HEK293 (cell line): Measurements from ENCODE around the gene SUFU.

Source experiments
- CTCF ChIA-PET: fragments of 350-600 bp; formaldehyde crosslinking; extraction: SDS; loops from one replicate; lab custom pipeline; 2021; ENCODE audit warnings: antibody characterized with exemption; lab: Yijun Ruan, JAX
- POLR2A ChIA-PET: fragments of 300-600 bp; formaldehyde crosslinking; extraction: SDS; loops from one replicate; lab custom pipeline; 2020; ENCODE audit warnings: antibody characterized with exemption, inconsistent platforms; lab: Yijun Ruan, JAX
- H3K27ac ChIP-seq: fragments of 200-500 bp; sonication (Bioruptor generic); 2 replicates; pipeline ENCODE4 v1.5.1; 2014; ENCODE audit warnings: low read depth, low read length, control low read depth, inconsistent platforms; ENCODE audit errors: extremely low read depth
- H3K36me3 ChIP-seq, 2 experiments: fragments of 200-500 bp in 1 of 2; sonication (Bioruptor generic) in 1 of 2; 1 replicate in 1 of 2; 2 replicates in 1 of 2; pipeline ENCODE4 v1.5.1; 2014 to 2017; ENCODE audit warnings: inconsistent platforms in 2 of 2, low read length in 2 of 2; ENCODE audit not compliant: control insufficient read depth in 2 of 2, insufficient read depth in 1 of 2
- H3K4me1 ChIP-seq: fragments of 200-500 bp; sonication (Bioruptor generic); 2 replicates; pipeline ENCODE4 v1.5.1; 2014; ENCODE audit warnings: mild to moderate bottlenecking, low read length, inconsistent platforms; ENCODE audit not compliant: control insufficient read depth, insufficient read depth
- H3K4me3 ChIP-seq: 2 replicates; pipeline ENCODE4 v1.5.1; 2011; ENCODE audit warnings: low read depth, mild to moderate bottlenecking, control low read depth, low read length, moderate library complexity
- H3K9me3 ChIP-seq: fragments of 200-500 bp; sonication (Bioruptor generic); 2 replicates; pipeline ENCODE4 v1.5.1; 2014; ENCODE audit warnings: low read depth, low read length, inconsistent platforms; ENCODE audit not compliant: control insufficient read depth, insufficient read depth
- GLI4 ChIP-seq: fragments of 450-650 bp; formaldehyde crosslinking; IDR thresholded peaks from 2 replicates; pipeline ENCODE4 v1.5.1; 2016; ENCODE audit warnings: missing biosample characterization, missing genetic modification characterization
- GLIS2 ChIP-seq: fragments of 450-650 bp; formaldehyde crosslinking; IDR thresholded peaks from 2 replicates; pipeline ENCODE4 v1.5.1; 2016; ENCODE audit warnings: missing biosample characterization, missing genetic modification characterization
- MZF1 ChIP-seq: fragments of 450-650 bp; formaldehyde crosslinking; IDR thresholded peaks from 2 replicates; pipeline ENCODE4 v1.5.1; 2017; ENCODE audit warnings: missing biosample characterization, missing genetic modification characterization, borderline replicate concordance
- OVOL3 ChIP-seq: fragments of 450-650 bp; formaldehyde crosslinking; IDR thresholded peaks from 2 replicates; pipeline ENCODE4 v1.5.1; 2016; ENCODE audit warnings: missing biosample characterization, missing genetic modification characterization
- PBX3 ChIP-seq: sonication (generic); formaldehyde crosslinking; IDR thresholded peaks from 2 replicates; pipeline ENCODE4 v1.8.1; 2022; ENCODE audit warnings: mild to moderate bottlenecking, moderate library complexity, missing genetic modification reagents
- SP7 ChIP-seq: fragments of 450-650 bp; formaldehyde crosslinking; IDR thresholded peaks from 2 replicates; pipeline ENCODE4 v1.5.1; 2016; ENCODE audit warnings: missing biosample characterization, missing genetic modification characterization
- TCF7L2 ChIP-seq: IDR thresholded peaks from 2 replicates; pipeline ENCODE4 v1.6.1; 2011; ENCODE audit warnings: low read depth, mild to moderate bottlenecking, inconsistent platforms, low read length, moderate library complexity, borderline replicate concordance
- TRIM28 ChIP-seq: IDR thresholded peaks from 2 replicates; pipeline ENCODE4 v1.6.1; 2011; ENCODE audit warnings: low read length, control low read depth, borderline replicate concordance
- ZBTB7A ChIP-seq: fragments of 450-650 bp; formaldehyde crosslinking; IDR thresholded peaks from 2 replicates; pipeline ENCODE4 v1.5.1; 2016; ENCODE audit warnings: low read depth, missing biosample characterization, missing genetic modification characterization
- ZIC2 ChIP-seq: fragments of 450-650 bp; formaldehyde crosslinking; IDR thresholded peaks from 2 replicates; pipeline ENCODE4 v1.5.1; 2016; ENCODE audit warnings: missing biosample characterization, missing genetic modification characterization
- ZNF133 ChIP-seq: fragments of 450-650 bp; formaldehyde crosslinking; IDR thresholded peaks from 2 replicates; pipeline ENCODE4 v1.5.1; 2016; ENCODE audit warnings: missing biosample characterization, missing genetic modification characterization
- ZNF175 ChIP-seq: fragments of 450-650 bp; formaldehyde crosslinking; IDR thresholded peaks from 2 replicates; pipeline ENCODE4 v1.5.1; 2016; ENCODE audit warnings: missing biosample characterization, missing genetic modification characterization
- ZNF184 ChIP-seq: fragments of 450-650 bp; IDR thresholded peaks from 2 replicates; pipeline ENCODE4 v1.5.1; 2018; ENCODE audit warnings: missing biosample characterization, mild to moderate bottlenecking, missing genetic modification characterization
- ZNF266 ChIP-seq: fragments of 450-650 bp; formaldehyde crosslinking; IDR thresholded peaks from 2 replicates; pipeline ENCODE4 v1.5.1; 2016; ENCODE audit warnings: missing biosample characterization, missing genetic modification characterization, low read depth
- ZNF362 ChIP-seq: fragments of 450-650 bp; formaldehyde crosslinking; IDR thresholded peaks from 2 replicates; pipeline ENCODE4 v1.5.1; 2016; ENCODE audit warnings: missing biosample characterization, missing genetic modification characterization
- ZNF518A ChIP-seq: fragments of 450-650 bp; formaldehyde crosslinking; conservative IDR thresholded peaks from 2 replicates; pipeline ENCODE4 v1.5.1; 2016; ENCODE audit warnings: low read depth, missing biosample characterization, missing genetic modification characterization
- ZNF530 ChIP-seq: fragments of 450-650 bp; formaldehyde crosslinking; IDR thresholded peaks from 2 replicates; pipeline ENCODE4 v1.5.1; 2016; ENCODE audit warnings: low read depth, missing biosample characterization, missing genetic modification characterization
- ZNF544 ChIP-seq: fragments of 450-650 bp; formaldehyde crosslinking; IDR thresholded peaks from 2 replicates; pipeline ENCODE4 v1.5.0; 2017; ENCODE audit warnings: missing biosample characterization, missing genetic modification characterization
- ZNF558 ChIP-seq: fragments of 450-650 bp; formaldehyde crosslinking; IDR thresholded peaks from 2 replicates; pipeline ENCODE4 v1.5.1; 2016; ENCODE audit warnings: missing biosample characterization, missing genetic modification characterization
- ZNF571 ChIP-seq: fragments of 450-650 bp; formaldehyde crosslinking; IDR thresholded peaks from 2 replicates; pipeline ENCODE4 v1.5.0; 2017; ENCODE audit warnings: missing biosample characterization, missing genetic modification characterization
- ZNF580 ChIP-seq: fragments of 450-650 bp; formaldehyde crosslinking; IDR thresholded peaks from 2 replicates; pipeline ENCODE4 v1.5.1; 2016; ENCODE audit warnings: missing biosample characterization, missing genetic modification characterization
- ZNF624 ChIP-seq: fragments of 450-650 bp; formaldehyde crosslinking; IDR thresholded peaks from 2 replicates; pipeline ENCODE4 v1.5.1; 2017; ENCODE audit warnings: missing biosample characterization, missing genetic modification characterization
- ZNF645 ChIP-seq: fragments of 450-650 bp; formaldehyde crosslinking; IDR thresholded peaks from 2 replicates; pipeline ENCODE4; 2016; ENCODE audit warnings: missing biosample characterization, missing genetic modification characterization
- ZNF701 ChIP-seq: fragments of 450-650 bp; formaldehyde crosslinking; IDR thresholded peaks from 2 replicates; pipeline ENCODE4 v1.5.1; 2016; ENCODE audit warnings: missing biosample characterization, missing genetic modification characterization
- ZSCAN23 ChIP-seq: fragments of 450-650 bp; formaldehyde crosslinking; IDR thresholded peaks from 2 replicates; pipeline ENCODE4 v1.5.1; 2016; ENCODE audit warnings: missing biosample characterization, missing genetic modification characterization

Gene SUFU

GRCh38 chr10:102502337-102503151 lies 1.2 kb upstream of the SUFU start, which contains the start of gene ACTR1A (continued):
- TF ChIP-seq ZNF266 (tag by site-specific recombination): no peak
- TF ChIP-seq GLI4: no peak
- TF ChIP-seq ZNF571 (tag by site-specific recombination): no peak

- H3K4me3 ChIP-seq: peak overlapping the region; percentile 87
- H3K36me3 ChIP-seq: peaks cover 0 to 29% of the 10 kb centered on the region in 2 experiments; a peak in 2 of 3 replicates
- H3K27ac ChIP-seq: peak overlapping the region; percentile 49; the same call in 1 of the 2 replicates
- peaks cover 3% of the 10 kb centered on the region; the same call in 1 of the 2 replicates for H3K4me1 ChIP-seq
- ChIA-PET CTCF (interaction anchor here (0.6 to 4.8 kb wide), 15 partner anchors 8 to 270 kb away, joined by 3 to 83 read pairs (median 3); no protein-coding TSS in a partner anchor), POLR2A (interaction anchor here (0.6 to 3.3 kb wide), 13 partner anchors 9 to 688 kb away, joined by 3 to 22 read pairs (median 3); partner anchors contain the start of genes C10orf95, CUEDC2, NT5C2 and TRIM8)
- no peaks in the 10 kb centered on the region for H3K9me3 ChIP-seq
- TF ChIP-seq ZNF133 (tag by site-specific recombination) (no peak), ZNF175 (tag by site-specific recombination) (no peak), ZNF184 (tag by site-specific recombination) (no peak), ZNF530 (no peak; the same call in 1 of the 2 replicates), TCF7L2 (peak; percentile 59; the same call in 1 of the 2 replicates), ZNF580 (tag by site-specific recombination) (peak; percentile 56; the same call in 1 of the 2 replicates), PBX3 (CRISPR knock-in tag) (no peak), OVOL3 (peak; percentile 37; the same call in 1 of the 2 replicates), ZBTB7A (tag by site-specific recombination) (peak; percentile 98), ZNF701 (tag by site-specific recombination) (0 out of 2 replicates have a peak, but pooled peaks have one; percentile 18), ZNF518A (tag by site-specific recombination) (no peak), ZNF362 (tag by site-specific recombination) (no peak), ZNF624 (peak; percentile 87), ZNF645 (tag by site-specific recombination) (no peak), ZNF544 (tag by site-specific recombination) (no peak), MZF1 (tag by site-specific recombination) (no peak), ZIC2 (peak; percentile 84), ZSCAN23 (tag by site-specific recombination) (0 out of 2 replicates have a peak, but pooled peaks have one; percentile 15), TRIM28 (no peak), GLIS2 (tag by site-specific recombination) (peak; percentile 98), SP7 (tag by site-specific recombination) (peak; percentile 75), ZNF558 (no peak)
Measured at GRCh38 chr10:102504179-102504975, 605 bp downstream of the SUFU start.
